Naive thymus-derived CD4-positive, alpha-beta T cell (primary cell): ENCODE data around the gene RBAK. TPM values are rescaled to one million over a fixed set of nuclear protein-coding genes. Genes with fewer than 3 reads are reported as not detected.
"Not testable (repeated sequence)": the region's sequence is repeated elsewhere in the genome, so short reads cannot be mapped to it uniquely, and the experiment has no call there.

Experiments
- ATAC-seq: fragments of 150-1000 bp; cut with Tn5 transposase; 2 replicates; pipeline ENCODE4 v1.10.0; 2021; ENCODE audit warnings: mild to moderate bottlenecking, moderate library complexity
- CTCF ChIA-PET: fragments of 350-600 bp; sonication (Branson Sonifier 250); formaldehyde crosslinking; loops from one replicate; lab custom pipeline; 2021; ENCODE audit warnings: antibody characterized with exemption; lab: Charles Lee
- POLR2A ChIA-PET: fragments of 350-600 bp; sonication (Branson Sonifier 250); formaldehyde crosslinking; loops from one replicate; lab custom pipeline; 2021; ENCODE audit warnings: antibody characterized with exemption, inconsistent platforms; lab: Charles Lee
- DNase-seq, 9 donors: peaks; one replicate each; pipeline versions ENCODE4 v3.0.0 to v3.0.0-alpha.2; 2020 to 2022; ENCODE audit warnings: mixed read lengths in 1 of 9
- H3K27ac ChIP-seq: one replicate; pipeline ENCODE4 v1.7.0; 2013; ENCODE audit warnings: mild to moderate bottlenecking, low read depth, low read length, moderate library complexity
- H3K27me3 ChIP-seq, 2 donors: one replicate each; pipeline ENCODE4 v1.7.0; 2013; ENCODE audit warnings: low read length in 2 of 2, mild to moderate bottlenecking in 2 of 2, moderate library complexity in 2 of 2; ENCODE audit not compliant: control insufficient read depth in 2 of 2, insufficient read depth in 2 of 2
- H3K36me3 ChIP-seq, 3 experiments: 1 replicate in 2 of 3; 2 replicates in 1 of 3; pipeline ENCODE4 v1.7.0; 2013; ENCODE audit warnings: low read length in 3 of 3, mild to moderate bottlenecking in 3 of 3, moderate library complexity in 1 of 3; ENCODE audit not compliant: insufficient read depth in 3 of 3, control insufficient read depth in 2 of 3
- H3K4me1 ChIP-seq, 2 donors: one replicate each; pipeline ENCODE4 v1.7.0; 2013; ENCODE audit warnings: low read length in 2 of 2, mild to moderate bottlenecking in 2 of 2, moderate library complexity in 1 of 2; ENCODE audit not compliant: control insufficient read depth in 2 of 2, insufficient read depth in 2 of 2
- H3K4me3 ChIP-seq: 2 replicates; pipeline ENCODE4 v1.7.0; 2013; ENCODE audit warnings: mild to moderate bottlenecking, low read length
- H3K9me3 ChIP-seq, 3 experiments: 1 replicate in 2 of 3; 2 replicates in 1 of 3; pipeline ENCODE4 v1.7.0; 2013; ENCODE audit warnings: low read length in 3 of 3; ENCODE audit not compliant: control insufficient read depth in 2 of 3
- H3K27ac Mint-ChIP-seq, 9 donors: one replicate each; pipeline ENCODE4 v1.8.0; 2020 to 2022; ENCODE audit warnings: mixed read lengths in 9 of 9, mild to moderate bottlenecking in 8 of 9, moderate library complexity in 5 of 9, inconsistent platforms in 2 of 9
- H3K27me3 Mint-ChIP-seq, 5 donors: one replicate each; pipeline ENCODE4 v1.8.0; 2021 to 2022; ENCODE audit warnings: mixed read lengths in 5 of 5, mild to moderate bottlenecking in 1 of 5
- H3K36me3 Mint-ChIP-seq, 5 donors: one replicate each; pipeline ENCODE4 v1.8.0; 2020 to 2022; ENCODE audit warnings: mixed read lengths in 5 of 5, mild to moderate bottlenecking in 3 of 5, inconsistent platforms in 1 of 5
- H3K4me1 Mint-ChIP-seq, 7 donors: one replicate each; pipeline ENCODE4 v1.8.0; 2020 to 2022; ENCODE audit warnings: mixed read lengths in 7 of 7, mild to moderate bottlenecking in 3 of 7, inconsistent platforms in 1 of 7
- H3K4me3 Mint-ChIP-seq, 10 donors: one replicate each; pipeline ENCODE4 v1.8.0; 2020 to 2022; ENCODE audit warnings: mild to moderate bottlenecking in 10 of 10, mixed read lengths in 10 of 10, moderate library complexity in 6 of 10, inconsistent platforms in 2 of 10
- H3K9me3 Mint-ChIP-seq, 11 donors: one replicate each; pipeline ENCODE4 v1.8.0; 2020 to 2022; ENCODE audit warnings: mixed read lengths in 11 of 11, mild to moderate bottlenecking in 4 of 11, inconsistent platforms in 1 of 11, moderate library complexity in 1 of 11
- intact Hi-C, 2 donors: fragments of 100-400 bp; cut with micrococcal nuclease; formaldehyde crosslinking; loops; one replicate each; pipeline ENCODE4 v1.15.1; 2023
- polyA plus RNA-seq, 2 donors: library from polyadenylated mRNA; unstranded; fragments of 300-500 nt; fragmentation: Illumina TruSeq; gene quantifications; one replicate each; pipeline ENCODE4 v1.2.3, GENCODE V29; 2021
- total RNA-seq, 6 experiments: library from RNA in 5 of 6; stranded (reverse) in 5 of 6; gene quantifications; 1 replicate in 5 of 6; 2 replicates in 1 of 6; pipeline ENCODE4 v1.2.3 and lab custom pipeline; 2021 to 2026

Gene RBAK
- total and polyA plus RNA-seq, 7 experiments from 2014 or later, result 4.1 to 21.8 (median 16.9) TPM

GRCh38 chr7:5075187-5075586 lies 29.5 kb downstream of the RBAK start:
- intact Hi-C loops, CTCF ChIA-PET, H3K27ac Mint-ChIP-seq, ATAC-seq, DNase-seq, H3K27me3 ChIP-seq, H3K4me1 ChIP-seq, H3K36me3 ChIP-seq, H3K4me3 ChIP-seq, H3K4me3 Mint-ChIP-seq, H3K27ac ChIP-seq, POLR2A ChIA-PET: not testable (repeated sequence)
- Mint-ChIP-seq H3K36me3 (peaks cover 0 to 25% (median 5%) of the 10 kb centered on the region in 5 donors), H3K9me3 (peaks cover 0 to 30% (median 11%) of the 10 kb centered on the region in 11 donors), H3K4me1 (peaks cover 9 to 26% (median 22%) of the 10 kb centered on the region in 7 donors), H3K27me3 (peaks cover 0 to 35% (median 17%) of the 10 kb centered on the region in 5 donors)
- H3K9me3 ChIP-seq, result peaks cover 0 to 18% (median 3%) of the 10 kb centered on the region in 3 experiments

GRCh38 chr7:5077740-5078139 lies 32.1 kb downstream of the RBAK start:
- no peaks in the 10 kb centered on the region for H3K27me3 ChIP-seq
- no peaks in the 10 kb centered on the region for H3K9me3 ChIP-seq
- peak overlapping the region in 2 of 10 donors; percentile 15 to 49 for H3K4me3 Mint-ChIP-seq
- no peak overlapping the region for H3K27ac ChIP-seq
- peaks cover 0 to 34% (median 8%) of the 10 kb centered on the region in 5 donors for H3K27me3 Mint-ChIP-seq
- no peaks in the 10 kb centered on the region for H3K4me1 ChIP-seq
- CTCF ChIA-PET, result no interaction called here
- H3K9me3 Mint-ChIP-seq, result peaks cover 0 to 11% (median 0%) of the 10 kb centered on the region in 11 donors
- peaks cover 0 to 16% (median 9%) of the 10 kb centered on the region in 7 donors for H3K4me1 Mint-ChIP-seq
- peak overlapping the region in 3 of 9 donors; percentile 31 to 72 (median 42) for H3K27ac Mint-ChIP-seq
- intact Hi-C loops, result no loop called here
- peaks cover 0 to 9% (median 0%) of the 10 kb centered on the region in 5 donors for H3K36me3 Mint-ChIP-seq
- no peak overlapping the region for H3K4me3 ChIP-seq
- ATAC-seq (no peak), DNase-seq (no peak)
- H3K36me3 ChIP-seq, result no peaks in the 10 kb centered on the region
- POLR2A ChIA-PET, result no interaction called here

- Histone ChIP-seq H3K27me3 (no peaks in the 10 kb centered on the region), H3K4me3 (no peak overlapping the region), H3K4me1 (no peaks in the 10 kb centered on the region), H3K9me3 (no peaks in the 10 kb centered on the region), H3K36me3 (no peaks in the 10 kb centered on the region), H3K27ac (no peak overlapping the region)
- intact Hi-C loops, result no loop called here
- no peaks in the 10 kb centered on the region for H3K9me3 Mint-ChIP-seq
- DNase-seq (no peak), ATAC-seq (no peak)
- peak overlapping the region in 1 of 10 donors; percentile 11 for H3K4me3 Mint-ChIP-seq
- H3K27ac Mint-ChIP-seq, result no peak overlapping the region
- ChIA-PET CTCF (interaction anchor here (5.1 kb wide), 1 partner anchor 109 kb away, joined by 39 read pairs; no protein-coding TSS in a partner anchor), POLR2A (no interaction called here)
- peaks cover 0 to 16% (median 4%) of the 10 kb centered on the region in 7 donors for H3K4me1 Mint-ChIP-seq
- H3K27me3 Mint-ChIP-seq, result peaks cover 0 to 30% (median 0%) of the 10 kb centered on the region in 5 donors
- H3K36me3 Mint-ChIP-seq, result peaks cover 0 to 2% (median 0%) of the 10 kb centered on the region in 5 donors
These were observed 37.1 kb downstream of the RBAK start for GRCh38 chr7:5082806-5083205.

- Mint-ChIP-seq H3K4me1 (peaks cover 0 to 14% (median 4%) of the 10 kb centered on the region in 7 donors), H3K4me3 (peak overlapping the region in 1 of 10 donors; percentile 11), H3K9me3 (no peaks in the 10 kb centered on the region), H3K36me3 (peaks cover 0 to 2% (median 0%) of the 10 kb centered on the region in 5 donors), H3K27me3 (peaks cover 0 to 26% (median 0%) of the 10 kb centered on the region in 5 donors), H3K27ac (peak overlapping the region in 1 of 9 donors; percentile 38)
- DNase-seq (no peak), ATAC-seq (no peak)
- Histone ChIP-seq H3K27ac (no peak overlapping the region), H3K4me1 (no peaks in the 10 kb centered on the region), H3K36me3 (no peaks in the 10 kb centered on the region), H3K9me3 (no peaks in the 10 kb centered on the region), H3K27me3 (no peaks in the 10 kb centered on the region), H3K4me3 (no peak overlapping the region)
- intact Hi-C loops, result no loop called here
- POLR2A ChIA-PET, result no interaction called here
- CTCF ChIA-PET, result interaction anchor here (0.7 to 5.1 kb wide), 4 partner anchors 29 to 287 kb away, joined by 3 to 39 read pairs (median 6); no protein-coding TSS in a partner anchor
These were observed 37.7 kb downstream of the RBAK start for GRCh38 chr7:5083311-5083711.

- intact Hi-C loops, result loop anchor here in 1 of 2 donors (5.0 kb wide), 1 partner anchor 239 kb away; no protein-coding TSS in a partner anchor
- POLR2A ChIA-PET, result no interaction called here
These were observed 40.6 kb downstream of the RBAK start for GRCh38 chr7:5086256-5086655.

GRCh38 chr7:5088228-5088833 lies 42.7 kb downstream of the RBAK start:
- H3K9me3 ChIP-seq, ATAC-seq, H3K4me3 Mint-ChIP-seq, H3K27ac ChIP-seq, H3K36me3 ChIP-seq, H3K27ac Mint-ChIP-seq, DNase-seq, H3K4me3 ChIP-seq, H3K4me1 ChIP-seq, H3K36me3 Mint-ChIP-seq, H3K27me3 ChIP-seq: not testable (repeated sequence)
- peaks cover 0 to 11% (median 4%) of the 10 kb centered on the region in 7 donors for H3K4me1 Mint-ChIP-seq
- ChIA-PET POLR2A (interaction anchor here (0.6 kb wide), 1 partner anchor 1042 kb away, joined by 3 read pairs; no protein-coding TSS in a partner anchor), CTCF (interaction anchor here (0.6 to 5.1 kb wide), 5 partner anchors 10 to 1828 kb away, joined by 3 to 39 read pairs (median 4); no protein-coding TSS in a partner anchor)
- intact Hi-C loops, result loop anchor here in 1 of 2 donors (5.0 kb wide), 1 partner anchor 241 kb away; no protein-coding TSS in a partner anchor
- peaks cover 0 to 13% (median 0%) of the 10 kb centered on the region in 5 donors for H3K27me3 Mint-ChIP-seq
- H3K9me3 Mint-ChIP-seq, result peaks cover 0 to 11% (median 4%) of the 10 kb centered on the region in 11 donors

More at GRCh38 chr7:5086256-5086655, 40.6 kb downstream of the RBAK start:
- Mint-ChIP-seq H3K27me3 (peaks cover 0 to 22% (median 0%) of the 10 kb centered on the region in 5 donors), H3K4me1 (peaks cover 0 to 11% (median 4%) of the 10 kb centered on the region in 7 donors), H3K4me3 (peak overlapping the region in 1 of 10 donors; percentile 39), H3K9me3 (no peaks in the 10 kb centered on the region), H3K36me3 (no peaks in the 10 kb centered on the region), H3K27ac (peak overlapping the region in 1 of 9 donors; percentile 41)
- CTCF ChIA-PET, result interaction anchor here (0.6 to 5.1 kb wide), 6 partner anchors 12 to 1630 kb away, joined by 3 to 39 read pairs (median 8); no protein-coding TSS in a partner anchor
- Histone ChIP-seq H3K27me3 (no peaks in the 10 kb centered on the region), H3K4me3 (no peak overlapping the region), H3K27ac (no peak overlapping the region), H3K4me1 (no peaks in the 10 kb centered on the region), H3K36me3 (no peaks in the 10 kb centered on the region), H3K9me3 (no peaks in the 10 kb centered on the region)
- ATAC-seq, result no peak
- no peak for DNase-seq
